SK-N-SH (cell line): ENCODE results near the gene SND1. TPM values are rescaled to one million over a fixed set of nuclear protein-coding genes. Genes with fewer than 3 reads are reported as not detected.

Experiments used
- CTCF ChIA-PET: fragments of 300-600, 350-600 bp; formaldehyde crosslinking; extraction: SDS; loops from one replicate; lab custom pipeline; 2021; lab: Yijun Ruan, JAX
- POLR2A ChIA-PET: fragments of 350-600 bp; sonication (Branson Sonifier 250); formaldehyde crosslinking; extraction: SDS; loops from one replicate; lab custom pipeline; 2020; ENCODE audit warnings: antibody characterized with exemption, inconsistent platforms; lab: Yijun Ruan, JAX
- DNase-seq: peaks from one replicate; pipeline ENCODE4 v3.0.0; 2012
- H2AFZ ChIP-seq: fragments of 200-600 bp; sonication (generic); 2 replicates; pipeline ENCODE4 v1.8.1; 2016; ENCODE audit warnings: antibody characterized with exemption, mild to moderate bottlenecking, low read depth
- H3F3A ChIP-seq: fragments of 200-600 bp; sonication (generic); replicated peaks from 2 replicates; pipeline ENCODE3; 2016; ENCODE audit warnings: antibody characterized with exemption, mild to moderate bottlenecking; ENCODE audit not compliant: insufficient read depth
- H3K27ac ChIP-seq, 2 experiments: fragments of 200-500 bp in 1 of 2; fragments of 200-600 bp in 1 of 2; sonication (Bioruptor generic) in 1 of 2; sonication (generic), shearing (Covaris generic) in 1 of 2; 2 replicates each; pipeline versions ENCODE4 v1.5.1 to v1.6.1; 2014 to 2016; ENCODE audit warnings: low read depth in 2 of 2, inconsistent platforms in 1 of 2, low read length in 1 of 2, mild to moderate bottlenecking in 1 of 2, mixed read lengths in 1 of 2
- H3K27me3 ChIP-seq: fragments of 200-600 bp; sonication (generic), shearing (Covaris generic); 2 replicates; pipeline ENCODE4 v1.6.1; 2016; ENCODE audit warnings: mixed run types; ENCODE audit not compliant: insufficient read depth
- H3K36me3 ChIP-seq, 2 experiments: fragments of 200-500 bp in 1 of 2; fragments of 200-600 bp in 1 of 2; sonication (Bioruptor generic) in 1 of 2; sonication (generic) in 1 of 2; replicated peaks in 1 of 2; 2 replicates each; pipeline versions ENCODE3 to v1.5.1; 2014 to 2016; ENCODE audit warnings: low read length in 1 of 2, mild to moderate bottlenecking in 1 of 2; ENCODE audit not compliant: insufficient read depth in 2 of 2, control insufficient read depth in 1 of 2
- H3K4me1 ChIP-seq, 2 experiments: fragments of 200-500 bp in 1 of 2; fragments of 200-600 bp in 1 of 2; sonication (Bioruptor generic) in 1 of 2; sonication (generic), shearing (Covaris generic) in 1 of 2; 2 replicates each; pipeline versions ENCODE4 v1.5.1 to v1.6.1; 2014 to 2016; ENCODE audit warnings: low read depth in 1 of 2, low read length in 1 of 2, mixed run types in 1 of 2; ENCODE audit not compliant: insufficient read depth in 2 of 2, control insufficient read depth in 1 of 2
- H3K4me2 ChIP-seq: fragments of 200-600 bp; sonication (generic), shearing (Covaris generic); 2 replicates; pipeline ENCODE4 v1.6.1; 2017; ENCODE audit warnings: mixed run types
- H3K4me3 ChIP-seq, 2 experiments: fragments of 200-500 bp in 1 of 2; fragments of 200-600 bp in 1 of 2; sonication (Bioruptor generic) in 1 of 2; sonication (generic), shearing (Covaris generic) in 1 of 2; 2 replicates each; pipeline versions ENCODE4 v1.5.1 to v1.8.1; 2014 to 2016; ENCODE audit warnings: low read depth in 2 of 2, inconsistent platforms in 1 of 2, low read length in 1 of 2, mild to moderate bottlenecking in 1 of 2, mixed read lengths in 1 of 2, moderate library complexity in 1 of 2
- H3K79me2 ChIP-seq: fragments of 200-600 bp; sonication (generic); 2 replicates; pipeline ENCODE4 v1.8.1; 2017; ENCODE audit warnings: mild to moderate bottlenecking; ENCODE audit not compliant: insufficient read depth
- H3K9ac ChIP-seq: fragments of 200-600 bp; sonication (generic); 2 replicates; pipeline ENCODE4 v1.6.1; 2017; ENCODE audit warnings: mixed run types
- H3K9me2 ChIP-seq: fragments of 200-600 bp; sonication (generic); 2 replicates; pipeline ENCODE4 v1.6.1; 2017; ENCODE audit warnings: mixed run types
- H3K9me3 ChIP-seq: fragments of 200-600 bp; sonication (generic); 2 replicates; pipeline ENCODE4 v1.6.1; 2017; ENCODE audit warnings: mixed run types, mild to moderate bottlenecking, moderate library complexity
- H4K20me1 ChIP-seq: fragments of 200-600 bp; sonication (generic); 2 replicates; pipeline ENCODE4 v1.6.1; 2017; ENCODE audit warnings: mild to moderate bottlenecking, mixed run types; ENCODE audit not compliant: insufficient read depth
- CHD2 ChIP-seq: fragments of 150-350 bp; IDR thresholded peaks from 2 replicates; pipeline ENCODE4 v1.6.1; 2018; ENCODE audit warnings: low read length; ENCODE audit not compliant: partially characterized antibody
- EP300 ChIP-seq, 2 experiments: IDR thresholded peaks; 2 replicates each; pipeline versions ENCODE4 v1.4.0 to v1.6.1; 2012; ENCODE audit warnings: borderline replicate concordance in 1 of 2, low read depth in 1 of 2, low read length in 1 of 2
- EZH2phosphoT487 ChIP-seq: fragments of 200-600 bp; sonication (generic); IDR thresholded peaks from 2 replicates; pipeline ENCODE4 v1.6.1; 2017; ENCODE audit warnings: low read depth, mixed run types, mild to moderate bottlenecking, antibody characterized with exemption, moderate library complexity, borderline replicate concordance
- FOSL2 ChIP-seq: IDR thresholded peaks from 2 replicates; pipeline ENCODE4 v1.4.0; 2012; ENCODE audit warnings: low read depth, mild to moderate bottlenecking, moderate library complexity, borderline replicate concordance
- FOXJ3 ChIP-seq: sonication (generic); formaldehyde crosslinking; IDR thresholded peaks from 2 replicates; pipeline ENCODE4 v1.5.1; 2020; ENCODE audit warnings: mild to moderate bottlenecking, missing genetic modification reagents
- FOXM1 ChIP-seq: IDR thresholded peaks from 2 replicates; pipeline ENCODE4 v1.4.0; 2012; ENCODE audit warnings: low read depth, mild to moderate bottlenecking
- GABPA ChIP-seq: IDR thresholded peaks from 2 replicates; pipeline ENCODE4 v1.4.0; 2012; ENCODE audit warnings: low read depth, mild to moderate bottlenecking
- JUND ChIP-seq: IDR thresholded peaks from 2 replicates; pipeline ENCODE4 v1.4.0; 2012
- NFIC ChIP-seq: IDR thresholded peaks from 2 replicates; pipeline ENCODE4 v1.4.0; 2012; ENCODE audit warnings: borderline replicate concordance
- NRF1 ChIP-seq: IDR thresholded peaks from 2 replicates; pipeline ENCODE4 v1.6.1; 2012; ENCODE audit warnings: low read depth, mild to moderate bottlenecking, low read length
- RAD21 ChIP-seq: IDR thresholded peaks from 2 replicates; pipeline ENCODE4 v1.6.1; 2012; ENCODE audit warnings: mild to moderate bottlenecking, low read length
- RCOR1 ChIP-seq: fragments of 150-350 bp; IDR thresholded peaks from 2 replicates; pipeline ENCODE4 v1.6.1; 2017; ENCODE audit warnings: antibody characterized with exemption, low read length
- RFX5 ChIP-seq: IDR thresholded peaks from 2 replicates; pipeline ENCODE4 v1.6.1; 2012; ENCODE audit warnings: mild to moderate bottlenecking, improper control_type of control experiment, low read length
- SMC3 ChIP-seq: IDR thresholded peaks from 2 replicates; pipeline ENCODE4 v1.6.1; 2012; ENCODE audit warnings: low read depth, low read length, improper control_type of control experiment
- YY1 ChIP-seq: IDR thresholded peaks from 2 replicates; pipeline ENCODE4 v1.4.0; 2012; ENCODE audit warnings: low read depth, mild to moderate bottlenecking
- WGBS: methylation state at CpG from one replicate; pipeline ENCODE4 v1.1.6; 2017; ENCODE audit warnings: low lambda C conversion rate; 5-methylcytosine and 5-hydroxymethylcytosine counted together
- polyA plus RNA-seq, 3 experiments: library from polyadenylated mRNA; depleted of rRNA; stranded (reverse); fragments of >200 nt; gene quantifications; 2 replicates each; pipeline ENCODE4 v1.2.3, GENCODE V29; 2012
- TF ChIP-seq, protein P1 (sequence below): IDR thresholded peaks from 2 replicates; pipeline ENCODE4 v1.6.1; 2012; ENCODE audit warnings: mild to moderate bottlenecking, low read depth, low read length, moderate library complexity
- TF ChIP-seq, protein P2 (sequence below): fragments of 150-350 bp; IDR thresholded peaks from 2 replicates; pipeline ENCODE4 v1.6.1; 2017; ENCODE audit warnings: antibody characterized with exemption, low read length, low read depth, borderline replicate concordance
- TF ChIP-seq, protein P3 (sequence below): IDR thresholded peaks from 2 replicates; pipeline ENCODE4 v1.4.0; 2012; ENCODE audit warnings: low read depth, borderline replicate concordance
- TF ChIP-seq, protein P4 (sequence below): fragments of 150-350 bp; IDR thresholded peaks from 2 replicates; pipeline ENCODE4 v1.6.1; 2016; ENCODE audit warnings: mild to moderate bottlenecking, low read depth, low read length
- TF ChIP-seq, protein P5 (sequence below): fragments of 200-600 bp; sonication (generic); IDR thresholded peaks from 2 replicates; pipeline ENCODE4 v1.6.1; 2017; ENCODE audit warnings: antibody characterized with exemption, mild to moderate bottlenecking, moderate library complexity

SND1 gene
- polyA plus RNA-seq, 1 of the 3 experiments (the other 2 are of a cell fraction): 165 TPM

DNA sequence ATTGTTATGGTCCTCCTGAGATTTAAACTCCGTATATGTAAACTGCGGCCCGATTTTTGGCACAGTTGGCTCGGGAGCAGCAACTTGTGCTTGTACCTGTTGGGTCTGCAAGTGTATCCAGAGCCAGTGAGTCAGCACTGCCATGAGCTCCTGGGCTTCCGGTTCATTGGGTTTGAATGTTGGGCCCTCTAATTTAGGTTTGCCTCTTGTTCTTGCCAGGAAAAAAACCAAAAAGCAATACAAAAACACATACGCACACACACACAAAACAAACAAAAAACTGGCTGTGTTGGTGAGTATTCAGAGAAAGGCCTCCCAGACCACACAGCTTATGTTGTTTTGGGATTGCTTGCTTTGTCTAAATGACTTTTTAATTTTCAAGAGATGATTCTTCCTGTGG is 26.3 kb downstream of the SND1 start:
- H4K20me1 ChIP-seq: peaks cover 63% of the 10 kb centered on the region
- peaks cover 100% of the 10 kb centered on the region for H3K79me2 ChIP-seq
- peaks cover 34 to 64% of the 10 kb centered on the region in 2 experiments for H3K36me3 ChIP-seq
- H3K9ac ChIP-seq: no peak overlapping the region
- H2AFZ ChIP-seq: no peak overlapping the region
- H3K9me2 ChIP-seq: no peaks in the 10 kb centered on the region
- WGBS: 94% methylated on average over 6 of the region's 6 CpGs
- peaks cover 8% of the 10 kb centered on the region for H3F3A ChIP-seq
- 0 out of 2 replicates have a peak, but pooled peaks cover 5% of the 10 kb centered on the region for H3K9me3 ChIP-seq
- H3K27me3 ChIP-seq: no peaks in the 10 kb centered on the region
- H3K4me3 ChIP-seq: no peak overlapping the region
- TF ChIP-seq EP300 (IDR thresholded peaks at IDR 0.05; ENCODE audit: borderline replicate concordance in 1 of 2, low read depth in 1 of 2, low read length in 1 of 2) (no peak), NFIC (no peak), FOXJ3 (CRISPR knock-in tag) (no peak), EZH2phosphoT487 (no peak), GABPA (no peak), RAD21 (no peak), FOXM1 (no peak), NRF1 (no peak), RFX5 (no peak), FOSL2 (no peak), CHD2 (no peak), RCOR1 (no peak), JUND (no peak), SMC3 (no peak), YY1 (no peak)
- TF ChIP-seq, protein P1, sequence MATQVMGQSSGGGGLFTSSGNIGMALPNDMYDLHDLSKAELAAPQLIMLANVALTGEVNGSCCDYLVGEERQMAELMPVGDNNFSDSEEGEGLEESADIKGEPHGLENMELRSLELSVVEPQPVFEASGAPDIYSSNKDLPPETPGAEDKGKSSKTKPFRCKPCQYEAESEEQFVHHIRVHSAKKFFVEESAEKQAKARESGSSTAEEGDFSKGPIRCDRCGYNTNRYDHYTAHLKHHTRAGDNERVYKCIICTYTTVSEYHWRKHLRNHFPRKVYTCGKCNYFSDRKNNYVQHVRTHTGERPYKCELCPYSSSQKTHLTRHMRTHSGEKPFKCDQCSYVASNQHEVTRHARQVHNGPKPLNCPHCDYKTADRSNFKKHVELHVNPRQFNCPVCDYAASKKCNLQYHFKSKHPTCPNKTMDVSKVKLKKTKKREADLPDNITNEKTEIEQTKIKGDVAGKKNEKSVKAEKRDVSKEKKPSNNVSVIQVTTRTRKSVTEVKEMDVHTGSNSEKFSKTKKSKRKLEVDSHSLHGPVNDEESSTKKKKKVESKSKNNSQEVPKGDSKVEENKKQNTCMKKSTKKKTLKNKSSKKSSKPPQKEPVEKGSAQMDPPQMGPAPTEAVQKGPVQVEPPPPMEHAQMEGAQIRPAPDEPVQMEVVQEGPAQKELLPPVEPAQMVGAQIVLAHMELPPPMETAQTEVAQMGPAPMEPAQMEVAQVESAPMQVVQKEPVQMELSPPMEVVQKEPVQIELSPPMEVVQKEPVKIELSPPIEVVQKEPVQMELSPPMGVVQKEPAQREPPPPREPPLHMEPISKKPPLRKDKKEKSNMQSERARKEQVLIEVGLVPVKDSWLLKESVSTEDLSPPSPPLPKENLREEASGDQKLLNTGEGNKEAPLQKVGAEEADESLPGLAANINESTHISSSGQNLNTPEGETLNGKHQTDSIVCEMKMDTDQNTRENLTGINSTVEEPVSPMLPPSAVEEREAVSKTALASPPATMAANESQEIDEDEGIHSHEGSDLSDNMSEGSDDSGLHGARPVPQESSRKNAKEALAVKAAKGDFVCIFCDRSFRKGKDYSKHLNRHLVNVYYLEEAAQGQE: no peak
- TF ChIP-seq, protein P2, sequence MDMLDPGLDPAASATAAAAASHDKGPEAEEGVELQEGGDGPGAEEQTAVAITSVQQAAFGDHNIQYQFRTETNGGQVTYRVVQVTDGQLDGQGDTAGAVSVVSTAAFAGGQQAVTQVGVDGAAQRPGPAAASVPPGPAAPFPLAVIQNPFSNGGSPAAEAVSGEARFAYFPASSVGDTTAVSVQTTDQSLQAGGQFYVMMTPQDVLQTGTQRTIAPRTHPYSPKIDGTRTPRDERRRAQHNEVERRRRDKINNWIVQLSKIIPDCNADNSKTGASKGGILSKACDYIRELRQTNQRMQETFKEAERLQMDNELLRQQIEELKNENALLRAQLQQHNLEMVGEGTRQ: no peak
- TF ChIP-seq, protein P3, sequence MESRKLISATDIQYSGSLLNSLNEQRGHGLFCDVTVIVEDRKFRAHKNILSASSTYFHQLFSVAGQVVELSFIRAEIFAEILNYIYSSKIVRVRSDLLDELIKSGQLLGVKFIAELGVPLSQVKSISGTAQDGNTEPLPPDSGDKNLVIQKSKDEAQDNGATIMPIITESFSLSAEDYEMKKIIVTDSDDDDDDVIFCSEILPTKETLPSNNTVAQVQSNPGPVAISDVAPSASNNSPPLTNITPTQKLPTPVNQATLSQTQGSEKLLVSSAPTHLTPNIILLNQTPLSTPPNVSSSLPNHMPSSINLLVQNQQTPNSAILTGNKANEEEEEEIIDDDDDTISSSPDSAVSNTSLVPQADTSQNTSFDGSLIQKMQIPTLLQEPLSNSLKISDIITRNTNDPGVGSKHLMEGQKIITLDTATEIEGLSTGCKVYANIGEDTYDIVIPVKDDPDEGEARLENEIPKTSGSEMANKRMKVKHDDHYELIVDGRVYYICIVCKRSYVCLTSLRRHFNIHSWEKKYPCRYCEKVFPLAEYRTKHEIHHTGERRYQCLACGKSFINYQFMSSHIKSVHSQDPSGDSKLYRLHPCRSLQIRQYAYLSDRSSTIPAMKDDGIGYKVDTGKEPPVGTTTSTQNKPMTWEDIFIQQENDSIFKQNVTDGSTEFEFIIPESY: no peak
- TF ChIP-seq, protein P4, sequence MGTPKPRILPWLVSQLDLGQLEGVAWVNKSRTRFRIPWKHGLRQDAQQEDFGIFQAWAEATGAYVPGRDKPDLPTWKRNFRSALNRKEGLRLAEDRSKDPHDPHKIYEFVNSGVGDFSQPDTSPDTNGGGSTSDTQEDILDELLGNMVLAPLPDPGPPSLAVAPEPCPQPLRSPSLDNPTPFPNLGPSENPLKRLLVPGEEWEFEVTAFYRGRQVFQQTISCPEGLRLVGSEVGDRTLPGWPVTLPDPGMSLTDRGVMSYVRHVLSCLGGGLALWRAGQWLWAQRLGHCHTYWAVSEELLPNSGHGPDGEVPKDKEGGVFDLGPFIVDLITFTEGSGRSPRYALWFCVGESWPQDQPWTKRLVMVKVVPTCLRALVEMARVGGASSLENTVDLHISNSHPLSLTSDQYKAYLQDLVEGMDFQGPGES: no peak
- TF ChIP-seq, protein P5, sequence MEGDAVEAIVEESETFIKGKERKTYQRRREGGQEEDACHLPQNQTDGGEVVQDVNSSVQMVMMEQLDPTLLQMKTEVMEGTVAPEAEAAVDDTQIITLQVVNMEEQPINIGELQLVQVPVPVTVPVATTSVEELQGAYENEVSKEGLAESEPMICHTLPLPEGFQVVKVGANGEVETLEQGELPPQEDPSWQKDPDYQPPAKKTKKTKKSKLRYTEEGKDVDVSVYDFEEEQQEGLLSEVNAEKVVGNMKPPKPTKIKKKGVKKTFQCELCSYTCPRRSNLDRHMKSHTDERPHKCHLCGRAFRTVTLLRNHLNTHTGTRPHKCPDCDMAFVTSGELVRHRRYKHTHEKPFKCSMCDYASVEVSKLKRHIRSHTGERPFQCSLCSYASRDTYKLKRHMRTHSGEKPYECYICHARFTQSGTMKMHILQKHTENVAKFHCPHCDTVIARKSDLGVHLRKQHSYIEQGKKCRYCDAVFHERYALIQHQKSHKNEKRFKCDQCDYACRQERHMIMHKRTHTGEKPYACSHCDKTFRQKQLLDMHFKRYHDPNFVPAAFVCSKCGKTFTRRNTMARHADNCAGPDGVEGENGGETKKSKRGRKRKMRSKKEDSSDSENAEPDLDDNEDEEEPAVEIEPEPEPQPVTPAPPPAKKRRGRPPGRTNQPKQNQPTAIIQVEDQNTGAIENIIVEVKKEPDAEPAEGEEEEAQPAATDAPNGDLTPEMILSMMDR: no peak
- no peak overlapping the region for H3K4me2 ChIP-seq
- H3K27ac ChIP-seq: no peak overlapping the region
- ChIA-PET CTCF (interaction anchor here (0.6 to 2.0 kb wide), 6 partner anchors 8 to 457 kb away, joined by 3 to 5 read pairs (median 3); no protein-coding TSS in a partner anchor), POLR2A (no interaction called here)
- no peaks in the 10 kb centered on the region; a peak in 1 of 4 replicates for H3K4me1 ChIP-seq
- no peak for DNase-seq
